Stimulated activated CD4-positive, alpha-beta T cell treated with anti-CD3 and anti-CD28 coated beads, Interleukin-2, amount 100 ng/mL, for 24 hours (primary cell): ENCODE data around the gene ZMPSTE24.
"Not testable (repeated sequence)": the region's sequence is repeated elsewhere in the genome, so short reads cannot be mapped to it uniquely, and the experiment has no call there.

ENCODE experiments used
- DNase-seq, 2 donors: peaks; one replicate each; pipeline ENCODE4 v3.0.0-alpha.2; 2020

ZMPSTE24 gene

GRCh38 chr1:40306296-40306695, 48.3 kb downstream of the ZMPSTE24 start:
- no peak for DNase-seq

- DNase-seq, result no peak
These were observed 49.1 kb downstream of the ZMPSTE24 start for GRCh38 chr1:40307186-40307585.

- DNase-seq, result no peak
These were observed 50.1 kb downstream of the ZMPSTE24 start for GRCh38 chr1:40308036-40308727.

- no peak for DNase-seq
These were observed 51.5 kb downstream of the ZMPSTE24 start for GRCh38 chr1:40309374-40310128.

GRCh38 chr1:40310129-40310461, 52.1 kb downstream of the ZMPSTE24 start:
- DNase-seq, result no peak

DNA sequence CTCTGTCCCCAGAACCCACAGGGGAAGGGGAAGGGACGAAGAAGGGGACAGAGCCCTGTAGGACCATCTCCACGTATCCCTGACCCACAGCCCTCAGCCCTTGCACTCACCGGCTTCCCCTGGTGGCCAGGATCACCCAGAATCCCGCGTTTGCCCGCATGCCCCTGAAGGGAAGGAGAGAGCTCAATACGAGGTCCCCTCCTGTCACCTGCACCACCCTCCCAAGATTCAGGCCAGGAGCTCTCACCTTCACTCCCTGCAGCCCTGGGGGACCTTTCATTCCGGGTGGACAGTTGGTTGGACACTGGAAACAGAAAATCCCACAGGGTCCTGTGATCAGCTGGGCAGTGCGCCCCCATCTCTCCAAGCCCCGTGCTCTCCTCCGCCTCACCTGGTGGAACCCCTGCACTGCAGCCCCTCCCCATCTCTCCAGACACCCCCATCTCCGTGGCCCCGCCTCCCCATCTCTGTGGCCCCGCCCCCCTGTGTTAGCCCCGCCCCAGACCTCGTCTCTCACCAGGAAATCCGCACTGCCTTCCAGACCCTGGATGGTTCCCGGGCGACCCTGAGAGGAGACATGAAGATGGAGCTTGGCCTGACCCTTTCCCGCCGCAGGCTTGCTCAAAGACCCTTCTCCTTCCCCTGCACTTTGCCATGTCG, 53.1 kb downstream of the ZMPSTE24 start:
- no peak for DNase-seq

DNA sequence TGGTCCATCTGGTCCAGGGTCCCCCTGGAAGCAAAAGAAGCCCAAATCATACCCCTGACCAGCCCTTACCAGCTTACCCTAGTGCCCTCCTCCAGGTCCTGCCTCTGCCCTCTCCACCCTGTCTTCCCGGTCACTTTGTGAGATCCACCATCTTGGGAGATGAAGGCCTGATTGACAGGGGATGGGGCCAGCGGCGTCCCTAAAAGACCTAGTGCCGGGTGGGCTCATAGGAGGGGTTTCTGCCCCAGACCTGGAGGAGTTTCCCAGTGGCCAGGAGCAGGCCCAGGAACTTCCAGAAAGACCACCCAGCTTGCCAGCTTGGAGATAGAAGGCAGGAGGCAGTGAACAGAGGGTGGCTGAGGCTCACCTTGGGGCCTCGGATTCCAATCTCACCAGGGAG, 53.7 kb downstream of the ZMPSTE24 start:
- no peak for DNase-seq

DNA sequence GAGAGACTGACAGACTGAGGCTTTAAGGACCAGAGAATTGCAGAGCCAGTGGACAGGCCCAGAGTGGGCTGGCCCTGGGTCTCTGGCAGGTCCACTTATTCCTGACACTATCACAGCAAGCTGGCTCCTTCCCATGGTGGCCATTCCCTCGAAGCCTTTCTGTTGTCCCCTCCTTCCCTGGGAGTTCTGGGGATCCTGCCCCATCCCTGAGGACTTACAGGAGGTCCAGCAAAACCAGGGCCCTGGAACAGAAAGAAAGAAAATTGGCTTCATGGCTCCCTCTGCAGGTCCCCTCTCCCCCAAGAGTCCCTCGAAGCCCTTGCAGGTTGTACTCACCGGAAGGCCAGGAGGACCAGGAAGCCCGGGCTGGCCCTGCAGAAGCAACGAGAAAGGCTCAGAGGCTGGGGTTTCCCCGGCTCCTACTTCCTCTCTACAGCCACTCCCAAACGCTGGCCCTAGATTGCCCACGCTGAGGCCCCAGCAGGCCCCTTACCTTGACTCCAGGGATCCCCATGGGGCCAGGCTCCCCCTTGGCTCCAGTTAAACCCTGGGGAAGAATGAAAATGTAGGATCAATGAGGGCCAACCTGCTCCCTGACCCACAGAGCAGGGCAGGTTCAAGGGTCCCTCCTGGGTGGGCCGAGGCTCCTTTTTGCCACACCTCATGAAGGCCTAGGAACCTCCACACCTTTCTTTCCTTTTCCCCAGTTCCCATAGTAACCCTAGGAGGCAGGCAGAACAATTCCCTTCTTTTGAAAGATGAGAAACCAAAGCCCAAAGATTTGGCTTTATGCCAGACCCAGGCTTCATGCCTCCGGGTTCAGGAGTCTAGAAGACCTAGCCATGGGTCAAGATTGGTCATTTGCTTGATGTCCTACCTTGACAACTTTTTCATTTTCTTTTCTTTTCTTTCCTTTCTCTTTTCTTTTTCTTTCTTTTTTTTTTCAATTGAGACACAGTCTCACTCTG, 54.5 kb downstream of the ZMPSTE24 start:
- DNase-seq, result peak; percentile 29 to 34

DNA sequence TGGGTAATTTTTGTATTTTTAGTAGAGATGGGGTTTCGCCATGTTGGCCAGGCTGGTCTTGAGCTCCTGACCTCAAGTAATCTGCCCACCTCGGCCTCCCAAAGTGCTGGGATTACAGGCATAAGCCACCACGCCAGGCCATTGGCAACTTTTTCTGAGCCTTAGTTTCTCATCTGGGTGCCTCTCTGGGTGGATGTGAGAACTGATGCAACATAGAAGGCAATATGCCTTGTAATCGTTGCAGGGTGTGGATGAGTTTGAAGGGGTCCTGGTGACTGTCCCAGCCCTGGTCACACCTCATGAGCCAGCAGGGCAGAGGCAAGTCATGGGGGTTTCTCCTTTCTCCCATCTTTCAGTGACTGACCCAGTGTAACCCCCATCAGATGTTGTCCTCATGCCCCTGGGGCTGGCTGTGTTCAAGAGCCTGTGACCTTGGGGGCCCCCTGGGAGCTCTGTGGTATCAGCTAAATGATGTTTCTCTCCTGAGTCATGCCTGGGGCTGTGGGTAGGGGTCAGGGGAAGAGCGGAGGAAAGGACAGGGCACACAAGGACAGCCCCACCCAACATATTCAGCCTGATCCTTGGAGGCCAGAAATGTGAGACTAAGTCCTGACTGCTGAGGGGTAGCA, 55.4 kb downstream of the ZMPSTE24 start:
- DNase-seq, result no peak

- no peak for DNase-seq
These were observed 56.1 kb downstream of the ZMPSTE24 start for GRCh38 chr1:40313958-40314720.

DNA sequence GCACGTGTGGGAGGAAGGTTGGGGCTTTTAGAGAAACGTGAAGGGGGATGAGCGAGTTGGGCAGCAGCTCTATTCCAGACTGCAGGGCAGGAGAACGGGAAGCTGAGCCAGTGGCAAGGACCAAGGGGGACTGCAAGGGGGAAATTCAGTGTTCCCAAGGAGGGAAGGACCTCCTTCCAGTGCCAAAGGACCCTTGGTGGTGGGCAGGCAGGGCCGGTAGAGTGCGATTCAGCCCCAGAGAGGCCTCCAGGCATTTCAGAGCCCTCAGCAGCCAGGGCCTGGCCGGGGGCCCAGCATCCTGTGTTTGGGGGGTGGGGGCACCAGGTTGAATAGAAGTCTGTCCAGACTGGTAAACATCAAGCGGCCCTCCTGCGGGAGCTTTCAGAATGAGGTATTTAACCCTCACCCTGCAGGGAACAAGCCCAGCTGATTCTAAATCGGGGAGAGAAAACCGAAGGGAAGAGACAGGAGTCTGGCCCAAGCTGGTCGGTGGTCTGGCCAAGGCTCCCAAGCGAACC, 56.7 kb downstream of the ZMPSTE24 start:
- no peak for DNase-seq

- peak; percentile 86 for DNase-seq
These were observed 57.3 kb downstream of the ZMPSTE24 start for GRCh38 chr1:40315239-40315794.

DNA sequence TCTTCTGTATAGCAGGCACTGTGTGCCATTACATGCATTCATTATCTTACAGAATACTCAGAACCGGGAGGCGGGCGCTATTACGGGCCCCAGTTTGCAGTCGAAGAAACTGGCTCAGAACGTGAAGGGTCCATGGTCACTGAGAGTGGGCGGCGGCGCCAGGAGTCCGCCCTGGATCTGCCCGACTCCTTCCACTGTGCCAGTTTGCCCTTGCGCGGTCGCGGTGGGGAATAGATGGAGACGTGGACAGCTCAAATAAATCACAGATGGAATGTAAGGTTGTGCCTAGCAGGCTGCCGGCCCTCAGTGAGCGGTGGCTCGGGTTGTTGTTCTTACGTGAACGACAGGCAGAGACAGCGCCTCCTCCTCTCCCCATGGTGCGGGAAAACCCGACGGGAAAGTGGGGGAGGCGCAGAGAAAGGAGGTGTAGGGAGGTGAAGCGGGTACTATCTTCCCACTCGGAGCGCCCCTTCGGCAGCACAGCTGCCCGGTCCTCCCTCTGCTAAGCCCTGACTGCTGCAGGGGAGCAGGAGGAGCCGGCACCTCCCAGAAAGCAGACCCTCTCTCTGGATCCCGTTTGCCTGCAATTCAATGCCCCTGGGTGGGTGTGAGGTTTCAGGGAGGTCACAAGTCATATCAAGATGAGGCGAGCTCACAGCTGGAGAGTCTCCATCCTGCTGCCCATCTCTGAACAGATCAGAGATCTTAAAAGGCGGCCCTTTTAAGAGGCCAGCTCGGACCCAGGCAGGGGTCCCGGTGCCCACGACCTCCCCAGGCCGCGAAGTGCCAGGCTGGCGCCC, 58.0 kb downstream of the ZMPSTE24 start:
- peak; percentile 41 to 44 for DNase-seq

DNA sequence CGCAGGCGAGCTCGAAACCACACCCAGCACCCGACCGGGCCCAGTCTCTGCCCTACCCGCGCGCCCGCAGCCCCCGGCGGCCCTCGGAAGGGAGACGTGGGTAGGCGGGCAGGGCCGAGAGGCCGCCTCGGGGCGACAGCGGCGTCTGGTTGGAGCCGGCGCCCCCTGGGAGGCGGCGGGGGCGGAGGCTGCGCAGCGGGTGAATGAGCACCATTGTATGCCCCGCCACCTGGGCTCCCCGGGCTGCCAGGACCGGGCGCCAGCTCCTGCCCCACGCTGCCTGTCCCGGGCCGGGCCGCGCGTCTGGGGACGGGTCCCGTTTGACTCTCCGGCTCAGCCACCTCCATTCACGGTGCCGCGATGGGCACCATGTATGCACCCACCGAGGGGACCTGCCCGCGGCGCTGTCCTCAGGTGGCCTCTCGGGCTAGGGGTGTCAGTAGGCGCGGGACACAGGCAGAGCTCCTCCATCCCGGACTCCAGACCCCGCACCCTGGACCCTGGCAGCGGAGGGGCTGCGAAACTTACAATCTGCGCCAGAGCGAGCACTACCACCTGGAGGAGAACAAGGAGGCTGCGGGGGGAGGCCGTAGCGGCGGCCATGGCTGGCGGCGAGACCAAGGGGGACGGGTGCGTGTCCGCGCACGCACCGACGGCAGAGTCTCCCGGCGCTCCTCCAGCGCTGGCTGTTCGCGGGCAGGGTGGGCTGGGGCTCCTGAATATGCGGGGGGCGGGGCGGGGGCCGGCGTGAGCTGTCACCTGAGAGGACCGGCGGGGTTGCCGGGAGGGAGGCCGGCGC, 58.8 kb downstream of the ZMPSTE24 start, which contains the start of gene COL9A2:
Gene COL9A2 (minus strand): TSS at position 692 of the 799 bp plus-strand sequence. CDS start 89 bp downstream, at position 603.
- peak; percentile 59 to 63 for DNase-seq

GRCh38 chr1:40317394-40318074, 59.5 kb downstream of the ZMPSTE24 start:
- no peak for DNase-seq

DNA sequence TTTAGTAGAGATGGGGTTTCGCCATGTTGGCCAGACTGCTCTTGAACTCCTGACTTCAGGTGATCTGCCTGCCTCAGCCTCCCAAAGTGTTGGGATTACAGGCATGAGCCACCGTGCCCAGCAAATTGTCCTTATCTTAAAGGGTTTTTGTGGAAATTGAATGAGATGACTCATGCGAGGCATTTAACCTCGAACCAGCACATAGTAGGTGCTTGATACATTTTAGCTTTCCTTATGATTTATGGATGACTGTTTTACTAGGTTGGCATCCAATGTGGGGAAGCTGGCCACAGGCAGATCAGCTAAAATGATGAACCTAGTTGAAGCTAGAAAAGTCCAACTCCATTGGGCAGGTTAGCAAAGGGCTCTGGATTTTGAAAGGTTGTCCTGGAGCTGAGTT, 60.4 kb downstream of the ZMPSTE24 start:
- no peak for DNase-seq

DNA sequence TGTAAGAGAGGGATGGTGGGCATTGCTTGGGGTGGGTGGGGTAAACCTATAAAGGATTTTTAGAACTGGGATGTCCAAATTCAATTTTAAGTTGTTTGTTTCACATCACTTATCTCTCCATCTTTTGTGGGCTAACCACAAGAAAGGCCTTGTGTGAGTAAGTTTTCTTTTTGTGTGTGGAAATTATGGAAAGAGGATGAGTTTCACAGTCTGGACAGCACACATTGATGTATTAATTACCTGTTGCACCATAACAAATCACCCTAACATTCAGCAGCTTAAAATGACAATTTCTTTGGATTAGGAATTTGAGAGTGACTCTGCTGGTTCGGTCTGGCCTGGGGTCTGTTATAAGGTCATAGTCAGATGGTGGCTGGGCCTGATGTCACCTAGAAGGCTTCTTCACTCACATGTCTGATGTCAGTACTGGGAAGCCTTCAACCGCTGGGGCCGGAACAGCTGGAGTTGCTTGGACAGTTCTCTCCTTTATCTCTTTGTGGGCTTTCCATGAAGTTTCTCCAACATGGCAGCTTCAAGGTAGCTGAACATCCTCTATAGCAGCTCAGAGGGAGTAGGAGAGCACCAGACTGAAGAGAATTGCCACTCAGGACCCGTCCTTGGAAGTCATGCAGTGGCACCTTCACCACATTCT, 61.1 kb downstream of the ZMPSTE24 start:
- DNase-seq, result no peak

DNA sequence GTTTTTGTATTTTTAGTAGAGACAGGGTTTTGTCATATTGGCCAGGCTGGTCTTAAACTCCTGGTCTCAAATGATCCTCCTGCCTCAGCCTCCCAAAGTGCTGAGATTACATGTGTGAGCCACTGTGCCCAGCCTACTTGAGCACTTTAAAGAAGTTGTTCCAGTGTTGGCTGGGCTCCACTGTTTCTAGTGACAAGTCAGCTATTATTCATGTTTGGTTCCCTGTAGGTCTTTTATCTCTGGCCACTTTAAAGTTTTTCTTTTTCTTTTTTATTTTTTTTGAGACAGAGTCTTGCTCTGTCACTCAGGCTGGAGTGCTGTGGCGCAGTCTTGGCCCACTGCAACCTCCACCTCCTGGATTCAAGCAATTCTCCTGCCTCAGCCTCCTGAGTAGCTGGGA, 73.4 kb downstream of the ZMPSTE24 start:
- DNase-seq, result not testable (repeated sequence)
